Measurements from ENCODE around the gene MEX3A. TPM values are rescaled to one million over a fixed set of nuclear protein-coding genes. Genes with fewer than 3 reads are reported as not detected.
A peak's percentile ranks its signal among the peaks of the same experiment; 100 is the strongest.

Gene MEX3A
- total RNA-seq, 4 donors from 2014 or later, result 0.56 to 0.96 (median 0.66) TPM

GRCh38 chr1:156111355-156111962 lies 29.2 kb upstream of the MEX3A start:
- no peak for DNase-seq (ENCODE audit: low spot score)
- ATAC-seq (ENCODE audit: low FRiP score), result no peak
- TF ChIP-seq CTCF (IDR thresholded peaks at IDR 0.05), result no peak

- no peak for TF ChIP-seq CTCF (IDR thresholded peaks at IDR 0.05)
- ATAC-seq (ENCODE audit: low FRiP score), result no peak
- no peak for DNase-seq (ENCODE audit: low spot score)
Observed at GRCh38 chr1:156110252-156110651, 28.0 kb upstream of the MEX3A start.

- TF ChIP-seq CTCF (IDR thresholded peaks at IDR 0.05), result no peak
- no peak for ATAC-seq (ENCODE audit: low FRiP score)
- no peak for DNase-seq (ENCODE audit: low spot score)
Observed at GRCh38 chr1:156108664-156109241, 26.5 kb upstream of the MEX3A start.

GRCh38 chr1:156108057-156108456 lies 25.8 kb upstream of the MEX3A start:
- no peak for TF ChIP-seq CTCF (IDR thresholded peaks at IDR 0.05)
- ATAC-seq (ENCODE audit: low FRiP score), result no peak

GRCh38 chr1:156106624-156107488 lies 24.6 kb upstream of the MEX3A start:
- no peak for TF ChIP-seq CTCF (IDR thresholded peaks at IDR 0.05)
- DNase-seq (ENCODE audit: low spot score), result no peak
- no peak for ATAC-seq (ENCODE audit: low FRiP score)

More at GRCh38 chr1:156108057-156108456, 25.8 kb upstream of the MEX3A start:
- DNase-seq (ENCODE audit: low spot score), result no peak

- TF ChIP-seq CTCF (IDR thresholded peaks at IDR 0.05), result no peak
- ATAC-seq (ENCODE audit: low FRiP score), result peak; percentile 41
- DNase-seq (ENCODE audit: low spot score), result no peak
Observed at GRCh38 chr1:156104861-156105832, 22.9 kb upstream of the MEX3A start.
